Germinal center (tissue), 1 donor: ENCODE results near the gene HLF.

ENCODE experiments used
- DNase-seq: peaks from one replicate; pipeline ENCODE4 v3.0.0; 2012; ENCODE audit warnings: mixed read lengths, low spot score

The HLF gene

GRCh38 chr17:55290492-55291113, 25.8 kb downstream of the HLF start:
- DNase-seq: no peak

DNA sequence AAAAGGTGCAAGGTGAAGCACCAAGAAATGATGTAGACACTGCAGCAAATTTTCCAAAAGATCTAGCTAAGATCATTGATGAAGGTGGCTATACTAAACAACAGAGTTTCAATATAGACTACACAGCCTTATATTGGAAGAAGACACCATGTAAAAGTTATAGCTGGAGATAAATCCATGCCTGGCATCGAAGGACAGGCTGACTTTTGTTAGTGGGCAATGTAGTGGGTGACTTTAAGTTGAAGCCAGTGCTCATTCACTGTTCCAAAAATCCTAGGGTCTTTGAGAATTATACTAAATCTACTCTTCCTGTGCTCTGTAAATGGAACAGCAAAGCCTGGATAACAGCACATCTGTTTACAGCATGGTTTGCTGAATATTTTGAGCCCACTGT, 26.4 kb downstream of the HLF start:
- DNase-seq: no peak

GRCh38 chr17:55292094-55292493, 27.3 kb downstream of the HLF start:
- no peak for DNase-seq

GRCh38 chr17:55294042-55294751, 29.4 kb downstream of the HLF start:
- DNase-seq: no peak

GRCh38 chr17:55295411-55296170, 30.8 kb downstream of the HLF start:
- peak; percentile 75 for DNase-seq

DNA sequence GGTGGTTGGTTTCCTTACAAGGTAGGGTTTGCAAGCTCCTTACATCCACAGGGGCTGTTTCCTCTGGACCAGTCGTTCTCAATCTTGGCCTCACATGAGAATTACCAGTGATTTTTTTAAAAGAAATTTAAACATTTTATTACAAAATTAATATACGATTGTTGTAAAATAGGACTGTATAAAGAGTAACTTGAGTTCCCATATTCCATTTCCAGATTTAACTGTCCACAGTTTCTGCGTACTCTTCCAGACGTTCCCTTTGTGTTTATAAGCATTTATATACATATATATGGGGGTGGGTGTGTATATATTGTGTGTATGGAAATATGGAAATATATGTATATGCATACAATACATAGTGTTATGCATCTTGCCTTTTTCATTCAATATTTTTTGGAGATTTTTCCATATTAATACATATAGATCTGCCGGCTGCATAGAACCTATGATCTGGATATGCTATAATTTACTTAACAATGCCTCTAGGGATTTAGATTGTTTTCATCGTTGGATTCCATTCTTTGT, 31.5 kb downstream of the HLF start:
- DNase-seq: no peak

DNA sequence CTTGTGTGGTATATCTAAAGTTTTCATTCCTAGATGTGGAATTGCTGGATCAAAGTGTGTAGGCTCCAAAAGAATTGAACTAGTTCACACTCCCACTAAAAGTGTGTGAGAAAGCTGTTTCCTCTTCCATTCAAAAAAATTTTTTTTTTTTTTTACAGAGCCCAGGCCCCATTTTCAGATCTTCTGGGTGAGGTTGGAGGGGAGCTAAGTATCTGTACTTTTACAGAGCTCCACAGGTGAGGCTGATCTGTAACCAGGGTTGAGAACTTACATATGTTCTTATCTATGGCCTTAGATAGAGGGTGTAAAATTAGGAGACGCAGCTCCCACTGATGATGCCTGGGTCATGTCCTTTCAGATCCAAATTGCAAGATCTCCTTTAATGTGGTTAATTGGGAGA, 31.9 kb downstream of the HLF start:
- DNase-seq: no peak

GRCh38 chr17:55298111-55298730, 33.5 kb downstream of the HLF start:
- DNase-seq: no peak

GRCh38 chr17:55299162-55299838, 34.5 kb downstream of the HLF start:
- DNase-seq: no peak

- DNase-seq: no peak
These were observed 35.1 kb downstream of the HLF start for GRCh38 chr17:55299890-55300289.

- no peak for DNase-seq
These were observed 35.9 kb downstream of the HLF start for GRCh38 chr17:55300479-55301290.

DNA sequence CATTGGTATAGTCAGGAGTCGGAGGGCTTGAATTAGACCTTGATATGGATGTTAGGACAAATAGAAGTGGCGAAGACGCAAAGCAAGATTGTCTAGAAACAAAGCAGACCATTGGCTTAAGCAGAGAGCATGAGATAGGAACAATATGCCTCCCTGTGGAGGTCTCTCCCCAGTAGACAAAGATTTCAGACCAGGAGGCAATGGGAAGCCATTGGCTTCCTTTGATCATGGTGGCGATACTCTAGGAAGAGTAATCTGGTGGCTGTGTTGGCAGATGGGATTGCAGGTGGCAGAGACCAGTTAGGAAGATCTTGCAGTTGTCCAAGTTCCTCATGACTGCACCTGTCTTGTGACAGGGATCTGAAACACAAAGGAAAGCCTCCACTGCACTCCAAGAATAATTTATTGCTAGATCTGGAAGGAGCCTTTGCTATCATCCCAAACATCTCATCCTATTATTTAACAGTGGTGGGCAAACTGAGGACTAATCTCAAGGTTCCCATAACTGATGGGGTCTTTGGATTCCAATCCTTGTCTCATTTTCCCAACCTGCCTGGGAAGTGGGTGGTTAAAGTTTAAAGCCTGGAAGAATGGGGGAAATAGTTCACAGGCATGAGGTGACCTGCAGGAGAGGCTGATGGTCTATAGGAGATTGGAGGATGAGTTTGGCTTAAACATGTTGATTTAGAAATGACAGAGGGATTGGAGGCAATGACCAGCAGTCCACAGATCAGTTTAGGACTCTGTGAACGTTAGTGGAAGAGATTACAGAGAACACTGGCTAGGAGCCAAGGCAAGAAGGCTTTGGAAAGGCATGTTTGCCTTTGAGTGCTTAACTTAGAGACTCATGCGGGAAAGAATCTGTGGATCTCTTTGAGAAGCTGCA, 37.0 kb downstream of the HLF start:
- no peak for DNase-seq

GRCh38 chr17:55302407-55302787, 37.6 kb downstream of the HLF start:
- DNase-seq: no peak

- no peak for DNase-seq
These were observed 38.3 kb downstream of the HLF start for GRCh38 chr17:55303008-55303493.

DNA sequence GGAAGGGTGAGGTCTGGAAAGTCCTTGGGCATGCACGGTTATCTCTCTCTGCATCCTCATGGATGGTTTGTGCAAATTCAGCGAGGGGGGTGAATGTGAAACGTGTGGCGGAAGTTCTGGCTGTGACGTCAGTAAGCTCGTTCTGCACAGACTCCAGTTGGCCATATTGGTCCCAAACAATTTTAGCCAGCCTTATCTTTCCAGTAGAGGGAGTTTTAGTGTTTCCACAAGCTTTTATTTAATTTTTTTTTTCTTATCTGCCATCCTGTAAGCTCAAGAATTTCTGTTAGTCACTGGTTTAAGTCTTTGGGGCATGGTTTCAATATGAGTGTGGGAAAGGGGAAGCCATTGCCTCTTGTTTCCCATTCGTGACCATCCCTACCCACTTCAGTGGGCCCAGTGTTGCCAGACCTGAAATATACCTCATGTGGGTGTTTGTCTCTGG, 39.0 kb downstream of the HLF start:
- DNase-seq: no peak

GRCh38 chr17:55304171-55304859, 39.6 kb downstream of the HLF start:
- DNase-seq: no peak

DNA sequence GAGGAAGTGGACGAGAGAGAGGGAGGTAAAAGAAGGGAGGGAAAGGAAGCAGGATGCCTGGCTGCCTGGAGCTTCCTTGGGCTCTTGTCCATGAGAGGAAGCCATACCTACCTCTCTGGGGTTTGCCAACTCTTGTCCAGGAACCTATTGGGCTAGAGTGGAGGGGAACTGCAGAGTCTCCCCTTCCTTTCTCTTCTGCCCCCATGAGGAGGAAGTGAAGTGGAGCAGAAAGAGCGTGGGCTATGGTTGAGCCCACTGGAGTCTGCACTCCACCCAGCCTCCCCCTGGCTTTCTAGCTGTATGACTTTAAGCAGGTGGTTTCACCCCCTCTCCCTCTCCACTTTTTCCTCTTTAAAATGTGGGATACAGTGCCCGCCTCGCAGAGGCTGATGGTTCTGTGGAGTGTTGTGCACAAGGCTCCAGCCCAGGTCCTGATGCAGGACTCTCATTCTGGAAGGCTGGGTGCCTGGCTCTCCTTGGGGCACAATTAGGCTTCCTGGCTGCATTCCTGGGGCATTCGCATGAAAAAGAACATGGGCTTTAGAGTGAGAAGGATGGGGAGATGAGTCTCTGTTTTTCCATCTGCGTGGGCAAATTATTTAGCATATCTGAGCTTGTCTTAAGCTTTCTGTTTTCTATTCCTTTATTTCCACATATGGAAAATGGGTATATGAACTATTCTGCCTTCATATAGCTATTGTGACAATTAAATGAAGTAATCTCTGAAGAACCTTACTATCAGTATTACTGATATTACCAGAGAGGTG, 40.7 kb downstream of the HLF start:
- DNase-seq: no peak

DNA sequence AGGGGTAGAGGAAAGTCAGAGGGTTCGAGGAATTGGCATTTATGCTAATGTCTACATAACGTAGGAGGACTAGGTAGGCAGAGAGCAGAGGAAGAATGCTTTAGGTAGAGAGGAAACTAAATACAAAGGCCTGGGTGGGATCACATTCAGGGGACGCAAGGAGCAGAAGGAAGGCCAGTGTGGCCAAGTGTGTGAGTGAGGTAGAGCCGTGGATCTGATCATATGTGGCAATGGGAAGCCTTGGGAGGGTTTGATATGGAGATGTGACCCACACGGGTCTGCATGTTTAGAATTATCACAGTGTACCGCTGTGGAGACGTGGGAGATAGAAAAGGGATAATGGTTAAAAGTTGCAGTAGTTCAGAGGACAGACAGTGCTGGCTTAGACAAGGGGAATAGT, 43.1 kb downstream of the HLF start:
- DNase-seq: no peak
